ENCODE results near the gene KNCN. TPM values are rescaled to one million over a fixed set of nuclear protein-coding genes. Genes with fewer than 3 reads are reported as not detected.

Gene KNCN
- polyA plus RNA-seq, 1 experiment, result not detected

DNA sequence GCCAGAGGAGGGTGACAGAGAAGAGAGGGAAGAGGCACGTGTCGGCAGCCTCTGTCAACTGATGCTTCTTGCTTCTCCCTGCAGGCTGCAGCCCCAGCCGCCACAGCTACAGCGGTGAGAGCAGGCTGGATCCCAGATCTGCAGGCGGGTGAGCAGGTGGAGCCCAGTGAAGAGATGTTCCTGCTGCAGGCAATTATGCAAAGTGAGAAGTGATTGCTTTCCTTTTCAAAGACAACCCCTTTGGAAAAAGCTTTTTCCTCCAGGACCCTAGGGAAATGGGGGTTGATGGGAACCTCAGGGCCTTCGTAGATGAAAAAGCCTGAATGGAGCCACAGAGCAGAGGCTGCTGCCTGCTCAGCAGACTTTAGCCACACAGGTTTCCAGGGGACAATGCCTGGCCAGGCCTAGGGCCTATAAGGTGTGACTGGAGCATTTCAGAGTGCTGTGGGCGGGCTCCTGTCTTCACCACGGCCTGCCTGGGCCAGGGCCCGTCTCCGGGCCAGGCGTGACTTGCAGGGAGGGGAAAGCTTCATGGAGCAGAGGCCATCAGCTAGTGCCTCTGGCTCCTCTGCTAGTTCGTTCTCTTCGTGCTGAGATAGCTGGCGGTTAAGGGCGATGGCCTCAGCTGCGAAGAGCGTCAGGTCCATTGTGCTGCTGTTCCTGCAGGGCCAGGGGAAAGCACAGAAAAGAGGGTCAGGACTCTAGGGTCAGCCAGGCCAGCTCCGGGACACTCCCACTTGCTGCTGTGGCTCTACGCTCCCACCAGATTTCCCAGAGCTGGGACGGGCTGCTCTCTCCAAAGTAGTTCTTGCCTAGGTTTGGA lies 6.9 kb upstream of the KNCN start:
- ChIA-PET CTCF (interaction anchor here (0.7 to 0.9 kb wide), 2 partner anchors 10 to 879 kb away, joined by 3 read pairs; partner anchors contain the start of gene FOXD2), POLR2A (no interaction called here)
- H3K9me3 ChIP-seq (ENCODE audit: control insufficient read depth, insufficient read depth, low read length), result no peaks in the 10 kb centered on the region
- no peak overlapping the region for H3K27ac ChIP-seq (ENCODE audit: low read depth, low read length)
- no peak for TF ChIP-seq CTCF (IDR thresholded peaks at IDR 0.05; ENCODE audit: low read depth, low read length)
- H3K27me3 ChIP-seq (ENCODE audit: control insufficient read depth, insufficient read depth, low read length), result peaks cover under 1% of the 10 kb centered on the region
- no peak overlapping the region for H3K4me3 ChIP-seq (ENCODE audit: low read depth, low read length)
- DNase-seq (ENCODE audit: low read depth, low spot score), result no peak

DNA sequence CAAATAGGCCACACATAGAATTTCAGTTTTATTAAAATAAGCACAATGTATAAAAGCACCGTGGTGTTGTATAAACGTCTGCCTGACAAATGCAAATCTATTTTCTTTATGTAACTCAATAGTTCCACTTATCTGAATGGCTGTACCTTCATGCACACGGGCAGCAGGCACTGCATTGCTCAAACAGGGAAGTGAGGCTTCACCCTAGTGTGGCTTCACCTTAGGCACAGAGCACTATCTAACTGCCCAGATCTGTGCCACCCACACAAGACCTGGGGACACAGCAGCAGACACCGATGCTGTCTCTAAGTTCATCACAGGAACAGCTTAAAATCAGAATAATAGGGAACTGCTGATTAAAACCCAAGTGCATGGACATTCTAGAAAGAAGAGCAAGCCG lies 6.0 kb upstream of the KNCN start:
- Histone ChIP-seq H3K9me3 (ENCODE audit: control insufficient read depth, insufficient read depth, low read length) (no peaks in the 10 kb centered on the region), H3K27ac (ENCODE audit: low read depth, low read length) (no peak overlapping the region), H3K27me3 (ENCODE audit: control insufficient read depth, insufficient read depth, low read length) (peaks cover 8% of the 10 kb centered on the region), H3K4me3 (ENCODE audit: low read depth, low read length) (no peak overlapping the region)
- TF ChIP-seq CTCF (IDR thresholded peaks at IDR 0.05; ENCODE audit: low read depth, low read length), result no peak
- CTCF ChIA-PET, result no interaction called here
- POLR2A ChIA-PET, result no interaction called here
- no peak for DNase-seq (ENCODE audit: low read depth, low spot score)

DNA sequence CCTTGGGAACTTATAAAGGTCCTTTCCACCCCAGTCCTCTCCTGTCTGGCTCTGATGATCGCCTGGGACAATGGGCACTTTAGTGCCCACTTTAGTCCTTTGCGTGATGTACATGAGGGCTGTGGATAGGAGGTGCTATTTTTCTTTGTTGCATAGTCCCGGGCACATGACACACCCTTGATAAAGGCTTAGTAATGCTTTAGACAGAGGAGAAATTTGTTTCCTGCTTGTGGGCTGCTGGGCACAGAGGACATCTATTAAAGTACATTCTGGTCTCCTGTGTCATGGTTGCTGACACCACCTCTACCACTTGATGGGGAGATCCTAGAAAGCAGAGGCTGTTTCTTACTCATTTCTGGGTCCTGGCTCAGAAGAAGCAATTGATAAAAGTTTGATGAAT lies 5.4 kb upstream of the KNCN start:
- H3K9me3 ChIP-seq (ENCODE audit: control insufficient read depth, insufficient read depth, low read length), result no peaks in the 10 kb centered on the region
- TF ChIP-seq CTCF (IDR thresholded peaks at IDR 0.05; ENCODE audit: low read depth, low read length), result no peak
- ChIA-PET CTCF (no interaction called here), POLR2A (no interaction called here)
- H3K4me3 ChIP-seq (ENCODE audit: low read depth, low read length), result no peak overlapping the region
- DNase-seq (ENCODE audit: low read depth, low spot score), result no peak
- no peak overlapping the region for H3K27ac ChIP-seq (ENCODE audit: low read depth, low read length)
- H3K27me3 ChIP-seq (ENCODE audit: control insufficient read depth, insufficient read depth, low read length), result peaks cover 11% of the 10 kb centered on the region

DNA sequence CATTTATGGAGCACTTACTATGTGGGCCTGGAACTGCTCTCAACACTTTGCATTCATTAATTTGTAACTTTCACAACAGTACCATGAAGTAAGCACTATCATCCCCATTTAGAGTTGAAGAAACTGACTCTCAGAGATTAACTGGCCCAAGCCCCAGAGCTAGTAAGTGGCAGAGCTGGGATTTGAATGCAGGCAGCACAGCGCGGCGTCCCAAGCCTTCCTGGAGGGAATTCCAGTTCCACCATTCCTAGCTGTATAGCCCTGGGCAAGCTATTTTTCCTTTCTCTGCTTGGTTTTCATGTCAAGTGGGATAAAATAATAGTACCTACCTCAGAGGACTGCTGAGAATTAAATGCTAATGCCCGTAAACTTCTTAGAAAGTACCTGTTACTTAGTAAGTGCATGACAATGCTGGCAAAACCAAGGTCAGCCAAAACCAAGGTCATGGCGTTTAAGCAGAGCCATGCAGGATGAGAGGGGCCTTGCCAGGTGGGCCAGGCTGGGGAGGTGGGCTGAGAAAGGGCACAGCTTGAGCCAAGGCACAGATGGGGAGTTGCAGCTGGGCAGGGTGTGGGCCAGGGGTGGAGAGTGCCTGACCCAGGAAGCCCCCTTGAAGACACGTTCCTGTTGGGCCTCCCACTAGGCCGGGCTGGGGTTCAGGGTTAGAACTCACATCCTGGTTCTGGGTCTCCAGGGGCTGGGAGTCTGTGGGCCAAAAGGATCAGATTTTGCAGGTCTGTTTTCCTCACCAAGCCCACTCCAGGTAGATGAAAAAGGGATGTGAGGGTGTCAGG lies 4.6 kb upstream of the KNCN start:
- POLR2A ChIA-PET, result no interaction called here
- Histone ChIP-seq H3K27ac (ENCODE audit: low read depth, low read length) (no peak overlapping the region), H3K9me3 (ENCODE audit: control insufficient read depth, insufficient read depth, low read length) (no peaks in the 10 kb centered on the region; the same call in 1 of the 2 replicates), H3K4me3 (ENCODE audit: low read depth, low read length) (no peak overlapping the region), H3K27me3 (ENCODE audit: control insufficient read depth, insufficient read depth, low read length) (peaks cover 16% of the 10 kb centered on the region)
- CTCF ChIA-PET, result interaction anchor here (1.0 kb wide), 1 partner anchor 10 kb away, joined by 3 read pairs; no protein-coding TSS in a partner anchor
- DNase-seq (ENCODE audit: low read depth, low spot score), result no peak
- no peak for TF ChIP-seq CTCF (IDR thresholded peaks at IDR 0.05; ENCODE audit: low read depth, low read length)

All from AG04450 (cell line).